Esophagus muscularis mucosa (tissue), 4 donors: ENCODE results near the gene TXNDC5. TPM values are rescaled to one million over a fixed set of nuclear protein-coding genes. Genes with fewer than 3 reads are reported as not detected.

Experiments used
- DNase-seq: peaks from one replicate; pipeline ENCODE4 v3.0.0-alpha.2; 2017; ENCODE audit errors: extremely low spot score
- H3K27ac ChIP-seq, 4 donors: fragments of 200-600 bp; sonication (generic); replicated peaks in 1 of 4; 1 replicate in 3 of 4; 2 replicates in 1 of 4; pipeline ENCODE4 v1.5.1; 2016 to 2019; ENCODE audit warnings: mild to moderate bottlenecking in 1 of 4
- H3K27me3 ChIP-seq, 4 donors: fragments of 200-600 bp; sonication (generic); one replicate each; pipeline versions ENCODE4 v1.5.1 to v1.6.0; 2016 to 2019
- H3K36me3 ChIP-seq, 4 donors: fragments of 200-600 bp; sonication (generic); one replicate each; pipeline ENCODE4 v1.5.1; 2016 to 2019
- H3K4me1 ChIP-seq, 4 donors: fragments of 200-600 bp; sonication (generic); one replicate each; pipeline ENCODE4 v1.5.1; 2016 to 2019
- H3K4me3 ChIP-seq, 4 donors: fragments of 200-600 bp; sonication (generic); 1 replicate in 2 of 4; 2 replicates in 2 of 4; pipeline ENCODE4 v1.5.1; 2016 to 2019; ENCODE audit warnings: mild to moderate bottlenecking in 4 of 4, moderate library complexity in 1 of 4
- H3K9me3 ChIP-seq, 4 donors: fragments of 200-600 bp; sonication (generic); 1 replicate in 3 of 4; 2 replicates in 1 of 4; pipeline ENCODE4 v1.5.1; 2016 to 2019
- EP300 ChIP-seq: sonication (generic); formaldehyde crosslinking; IDR thresholded peaks from one replicate; pipeline ENCODE4 v1.6.1; 2017; ENCODE audit warnings: antibody characterized with exemption
- POLR2A ChIP-seq: fragments of 450-650 bp; IDR thresholded peaks from one replicate; pipeline ENCODE4 v1.6.1; 2017; ENCODE audit warnings: antibody characterized with exemption, moderate library complexity, mild to moderate bottlenecking, low read depth
- POLR2AphosphoS5 ChIP-seq, 2 donors: sonication (generic); formaldehyde crosslinking; IDR thresholded peaks; one replicate each; pipeline ENCODE4 v1.6.1; 2017; ENCODE audit warnings: antibody characterized with exemption in 2 of 2
- WGBS: methylation state at CpG from one replicate; pipeline ENCODE4 v1.1.5; 2018; 5-methylcytosine and 5-hydroxymethylcytosine counted together
- intact Hi-C: fragments of 100-400 bp; cut with DNase I; formaldehyde crosslinking; loops from one replicate; pipeline ENCODE4 v1.15.1; 2023
- total RNA-seq, 4 donors: library from RNA; depleted of rRNA; stranded (reverse); fragments of >200 nt; gene quantifications; one replicate each; pipeline versions ENCODE4 v1.1.0 to v1.2.1, GENCODE V29; 2016
- TF ChIP-seq, protein P1 (sequence below), 3 experiments: fragments of 200-600 bp in 2 of 3; fragments of 450-650 bp in 1 of 3; sonication (generic) in 2 of 3; IDR thresholded peaks; one replicate each; pipeline ENCODE4 v1.5.1; 2017 to 2019; ENCODE audit warnings: antibody characterized with exemption in 3 of 3, mild to moderate bottlenecking in 2 of 3, moderate library complexity in 1 of 3

TXNDC5 gene
- total RNA-seq, 4 donors from 2014 or later = 61.5 to 116 (median 99.0) TPM

DNA sequence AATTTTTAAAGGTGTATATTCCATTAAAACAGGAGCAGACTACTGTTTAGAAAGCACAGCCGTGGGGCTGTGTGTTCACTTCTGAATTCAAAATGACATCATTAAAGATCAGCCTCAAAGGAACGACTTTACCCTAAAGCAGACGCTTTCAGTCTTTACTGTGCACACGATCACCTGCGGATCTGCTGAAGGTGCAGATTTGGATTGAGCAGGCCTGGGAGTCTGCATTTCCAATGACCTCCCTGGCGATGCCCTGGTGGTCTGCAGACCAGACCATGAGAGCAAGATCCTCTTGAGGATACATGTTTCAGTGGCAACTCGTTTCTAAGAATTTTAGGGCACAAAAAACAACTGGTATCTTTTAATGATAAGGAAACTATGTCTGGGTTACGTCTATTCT lies 27.2 kb downstream of the TXNDC5 start:
- intact Hi-C loops = no loop called here
- 96% methylated on average over 8 of the region's 8 CpGs for WGBS

GRCh38 chr6:7882505-7883257 lies 27.9 kb downstream of the TXNDC5 start:
- TF ChIP-seq EP300 (no peak), POLR2AphosphoS5 (IDR thresholded peaks at IDR 0.05) (no peak), POLR2A (no peak)
- TF ChIP-seq, protein P1, sequence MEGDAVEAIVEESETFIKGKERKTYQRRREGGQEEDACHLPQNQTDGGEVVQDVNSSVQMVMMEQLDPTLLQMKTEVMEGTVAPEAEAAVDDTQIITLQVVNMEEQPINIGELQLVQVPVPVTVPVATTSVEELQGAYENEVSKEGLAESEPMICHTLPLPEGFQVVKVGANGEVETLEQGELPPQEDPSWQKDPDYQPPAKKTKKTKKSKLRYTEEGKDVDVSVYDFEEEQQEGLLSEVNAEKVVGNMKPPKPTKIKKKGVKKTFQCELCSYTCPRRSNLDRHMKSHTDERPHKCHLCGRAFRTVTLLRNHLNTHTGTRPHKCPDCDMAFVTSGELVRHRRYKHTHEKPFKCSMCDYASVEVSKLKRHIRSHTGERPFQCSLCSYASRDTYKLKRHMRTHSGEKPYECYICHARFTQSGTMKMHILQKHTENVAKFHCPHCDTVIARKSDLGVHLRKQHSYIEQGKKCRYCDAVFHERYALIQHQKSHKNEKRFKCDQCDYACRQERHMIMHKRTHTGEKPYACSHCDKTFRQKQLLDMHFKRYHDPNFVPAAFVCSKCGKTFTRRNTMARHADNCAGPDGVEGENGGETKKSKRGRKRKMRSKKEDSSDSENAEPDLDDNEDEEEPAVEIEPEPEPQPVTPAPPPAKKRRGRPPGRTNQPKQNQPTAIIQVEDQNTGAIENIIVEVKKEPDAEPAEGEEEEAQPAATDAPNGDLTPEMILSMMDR (IDR thresholded peaks at IDR 0.05) = no peak
- peaks cover 51 to 90% (median 85%) of the 10 kb centered on the region in 4 donors for H3K36me3 ChIP-seq
- H3K27ac ChIP-seq = no peak overlapping the region
- no peak overlapping the region for H3K4me3 ChIP-seq
- no peaks in the 10 kb centered on the region for H3K4me1 ChIP-seq
- H3K9me3 ChIP-seq = no peaks in the 10 kb centered on the region
- H3K27me3 ChIP-seq = no peaks in the 10 kb centered on the region
- no peak for DNase-seq
- 92% methylated on average over 19 of the region's 19 CpGs for WGBS
- intact Hi-C loops = no loop called here

More for the DNA sequence above, 27.2 kb downstream of the TXNDC5 start:
- H3K4me3 ChIP-seq = no peak overlapping the region
- H3K4me1 ChIP-seq = no peaks in the 10 kb centered on the region
- H3K27ac ChIP-seq = no peak overlapping the region
- peaks cover 58 to 97% (median 92%) of the 10 kb centered on the region in 4 donors for H3K36me3 ChIP-seq
- H3K27me3 ChIP-seq = no peaks in the 10 kb centered on the region
- no peak for TF ChIP-seq POLR2A
- TF ChIP-seq POLR2AphosphoS5 (IDR thresholded peaks at IDR 0.05) = no peak
- no peak for DNase-seq
- H3K9me3 ChIP-seq = no peaks in the 10 kb centered on the region

GRCh38 chr6:7881765-7882500 lies 28.7 kb downstream of the TXNDC5 start:
- 93% methylated on average over 7 of the region's 8 CpGs for WGBS
- no peaks in the 10 kb centered on the region for H3K27me3 ChIP-seq
- peaks cover 50 to 83% (median 77%) of the 10 kb centered on the region in 4 donors for H3K36me3 ChIP-seq
- DNase-seq = no peak
- no peaks in the 10 kb centered on the region for H3K9me3 ChIP-seq
- intact Hi-C loops = no loop called here
- no peaks in the 10 kb centered on the region for H3K4me1 ChIP-seq
- TF ChIP-seq EP300 (no peak), POLR2A (no peak), POLR2AphosphoS5 (IDR thresholded peaks at IDR 0.05) (no peak)
- TF ChIP-seq, protein P1 (IDR thresholded peaks at IDR 0.05) = no peak
- no peak overlapping the region for H3K4me3 ChIP-seq
- H3K27ac ChIP-seq = no peak overlapping the region

- no peaks in the 10 kb centered on the region for H3K9me3 ChIP-seq
- H3K4me1 ChIP-seq = no peaks in the 10 kb centered on the region
- no peak for DNase-seq
- no peak for TF ChIP-seq POLR2AphosphoS5 (IDR thresholded peaks at IDR 0.05)
- H3K27ac ChIP-seq = no peak overlapping the region
- intact Hi-C loops = no loop called here
- H3K36me3 ChIP-seq = peaks cover 41 to 71% (median 65%) of the 10 kb centered on the region in 4 donors
- H3K27me3 ChIP-seq = no peaks in the 10 kb centered on the region
- WGBS = 85% methylated on average over 8 of the region's 9 CpGs
- no peak overlapping the region for H3K4me3 ChIP-seq
These were observed 29.9 kb downstream of the TXNDC5 start for GRCh38 chr6:7880718-7881107.

DNA sequence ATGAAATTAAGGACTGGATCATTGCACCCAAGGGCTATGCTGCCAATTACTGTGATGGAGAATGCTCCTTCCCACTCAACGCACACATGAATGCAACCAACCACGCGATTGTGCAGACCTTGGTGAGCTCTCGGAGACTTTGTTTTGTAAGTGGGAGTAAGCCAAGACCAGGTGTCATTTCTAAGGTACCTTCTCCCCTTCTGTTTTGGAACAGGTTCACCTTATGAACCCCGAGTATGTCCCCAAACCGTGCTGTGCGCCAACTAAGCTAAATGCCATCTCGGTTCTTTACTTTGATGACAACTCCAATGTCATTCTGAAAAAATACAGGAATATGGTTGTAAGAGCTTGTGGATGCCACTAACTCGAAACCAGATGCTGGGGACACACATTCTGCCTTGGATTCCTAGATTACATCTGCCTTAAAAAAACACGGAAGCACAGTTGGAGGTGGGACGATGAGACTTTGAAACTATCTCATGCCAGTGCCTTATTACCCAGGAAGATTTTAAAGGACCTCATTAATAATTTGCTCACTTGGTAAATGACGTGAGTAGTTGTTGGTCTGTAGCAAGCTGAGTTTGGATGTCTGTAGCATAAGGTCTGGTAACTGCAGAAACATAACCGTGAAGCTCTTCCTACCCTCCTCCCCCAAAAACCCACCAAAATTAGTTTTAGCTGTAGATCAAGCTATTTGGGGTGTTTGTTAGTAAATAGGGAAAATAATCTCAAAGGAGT lies 30.4 kb downstream of the TXNDC5 start:
- no peak overlapping the region for H3K4me3 ChIP-seq
- H3K27me3 ChIP-seq = no peaks in the 10 kb centered on the region
- DNase-seq = no peak
- H3K36me3 ChIP-seq = peaks cover 35 to 65% (median 59%) of the 10 kb centered on the region in 4 donors
- no peaks in the 10 kb centered on the region for H3K9me3 ChIP-seq
- TF ChIP-seq POLR2A (no peak), EP300 (no peak), POLR2AphosphoS5 (IDR thresholded peaks at IDR 0.05) (no peak)
- TF ChIP-seq, protein P1 (IDR thresholded peaks at IDR 0.05) = no peak
- 96% methylated on average over 13 of the region's 13 CpGs for WGBS
- no peaks in the 10 kb centered on the region for H3K4me1 ChIP-seq
- intact Hi-C loops = no loop called here
- no peak overlapping the region for H3K27ac ChIP-seq
